ENCODE data around the gene ZFAND3.
"Not testable (repeated sequence)": the region's sequence is repeated elsewhere in the genome, so short reads cannot be mapped to it uniquely, and the experiment has no call there.

DNA sequence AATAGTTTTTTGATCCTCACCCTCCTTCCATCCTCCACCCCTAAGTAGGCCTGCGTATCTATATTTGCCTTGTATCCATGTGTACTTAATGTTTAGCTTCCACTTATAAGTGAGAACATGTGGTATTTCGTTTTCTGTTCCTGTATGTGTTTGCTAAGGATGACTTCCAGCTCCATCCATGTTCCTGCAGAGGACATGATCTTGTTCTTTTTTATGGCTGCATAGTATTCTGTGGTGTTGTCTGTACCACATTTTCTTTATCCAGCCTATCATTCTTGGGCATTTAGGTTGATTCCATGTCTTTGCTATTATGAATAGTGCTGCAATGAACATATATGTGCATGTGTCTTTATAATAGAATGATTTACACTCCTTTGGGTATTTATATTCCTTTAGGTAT is 129.1 kb downstream of the ZFAND3 start:
- TF ChIP-seq EP300, CBX8, SMC3 (IDR thresholded peaks at IDR 0.05): not testable (repeated sequence)
- TF ChIP-seq, protein P1, sequence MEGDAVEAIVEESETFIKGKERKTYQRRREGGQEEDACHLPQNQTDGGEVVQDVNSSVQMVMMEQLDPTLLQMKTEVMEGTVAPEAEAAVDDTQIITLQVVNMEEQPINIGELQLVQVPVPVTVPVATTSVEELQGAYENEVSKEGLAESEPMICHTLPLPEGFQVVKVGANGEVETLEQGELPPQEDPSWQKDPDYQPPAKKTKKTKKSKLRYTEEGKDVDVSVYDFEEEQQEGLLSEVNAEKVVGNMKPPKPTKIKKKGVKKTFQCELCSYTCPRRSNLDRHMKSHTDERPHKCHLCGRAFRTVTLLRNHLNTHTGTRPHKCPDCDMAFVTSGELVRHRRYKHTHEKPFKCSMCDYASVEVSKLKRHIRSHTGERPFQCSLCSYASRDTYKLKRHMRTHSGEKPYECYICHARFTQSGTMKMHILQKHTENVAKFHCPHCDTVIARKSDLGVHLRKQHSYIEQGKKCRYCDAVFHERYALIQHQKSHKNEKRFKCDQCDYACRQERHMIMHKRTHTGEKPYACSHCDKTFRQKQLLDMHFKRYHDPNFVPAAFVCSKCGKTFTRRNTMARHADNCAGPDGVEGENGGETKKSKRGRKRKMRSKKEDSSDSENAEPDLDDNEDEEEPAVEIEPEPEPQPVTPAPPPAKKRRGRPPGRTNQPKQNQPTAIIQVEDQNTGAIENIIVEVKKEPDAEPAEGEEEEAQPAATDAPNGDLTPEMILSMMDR (IDR thresholded peaks at IDR 0.05), result not testable (repeated sequence)
- TF ChIP-seq, protein P2, sequence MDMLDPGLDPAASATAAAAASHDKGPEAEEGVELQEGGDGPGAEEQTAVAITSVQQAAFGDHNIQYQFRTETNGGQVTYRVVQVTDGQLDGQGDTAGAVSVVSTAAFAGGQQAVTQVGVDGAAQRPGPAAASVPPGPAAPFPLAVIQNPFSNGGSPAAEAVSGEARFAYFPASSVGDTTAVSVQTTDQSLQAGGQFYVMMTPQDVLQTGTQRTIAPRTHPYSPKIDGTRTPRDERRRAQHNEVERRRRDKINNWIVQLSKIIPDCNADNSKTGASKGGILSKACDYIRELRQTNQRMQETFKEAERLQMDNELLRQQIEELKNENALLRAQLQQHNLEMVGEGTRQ (IDR thresholded peaks at IDR 0.05), result not testable (repeated sequence)

Measured in A549 (cell line).